ENCODE results near the gene OSBPL7.
A peak's percentile ranks its signal among the peaks of the same experiment; 100 is the strongest.

The OSBPL7 gene

GRCh38 chr17:47811709-47812108 is 9.9 kb downstream of the OSBPL7 start:
- no peak for DNase-seq (ENCODE audit: low read depth)
- TF ChIP-seq, protein P1, sequence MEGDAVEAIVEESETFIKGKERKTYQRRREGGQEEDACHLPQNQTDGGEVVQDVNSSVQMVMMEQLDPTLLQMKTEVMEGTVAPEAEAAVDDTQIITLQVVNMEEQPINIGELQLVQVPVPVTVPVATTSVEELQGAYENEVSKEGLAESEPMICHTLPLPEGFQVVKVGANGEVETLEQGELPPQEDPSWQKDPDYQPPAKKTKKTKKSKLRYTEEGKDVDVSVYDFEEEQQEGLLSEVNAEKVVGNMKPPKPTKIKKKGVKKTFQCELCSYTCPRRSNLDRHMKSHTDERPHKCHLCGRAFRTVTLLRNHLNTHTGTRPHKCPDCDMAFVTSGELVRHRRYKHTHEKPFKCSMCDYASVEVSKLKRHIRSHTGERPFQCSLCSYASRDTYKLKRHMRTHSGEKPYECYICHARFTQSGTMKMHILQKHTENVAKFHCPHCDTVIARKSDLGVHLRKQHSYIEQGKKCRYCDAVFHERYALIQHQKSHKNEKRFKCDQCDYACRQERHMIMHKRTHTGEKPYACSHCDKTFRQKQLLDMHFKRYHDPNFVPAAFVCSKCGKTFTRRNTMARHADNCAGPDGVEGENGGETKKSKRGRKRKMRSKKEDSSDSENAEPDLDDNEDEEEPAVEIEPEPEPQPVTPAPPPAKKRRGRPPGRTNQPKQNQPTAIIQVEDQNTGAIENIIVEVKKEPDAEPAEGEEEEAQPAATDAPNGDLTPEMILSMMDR (IDR thresholded peaks at IDR 0.05; ENCODE audit: control insufficient read depth, extremely low read depth, insufficient read depth) = no peak
- no peak overlapping the region for H3K4me3 ChIP-seq (ENCODE audit: low read depth, low read length)

DNA sequence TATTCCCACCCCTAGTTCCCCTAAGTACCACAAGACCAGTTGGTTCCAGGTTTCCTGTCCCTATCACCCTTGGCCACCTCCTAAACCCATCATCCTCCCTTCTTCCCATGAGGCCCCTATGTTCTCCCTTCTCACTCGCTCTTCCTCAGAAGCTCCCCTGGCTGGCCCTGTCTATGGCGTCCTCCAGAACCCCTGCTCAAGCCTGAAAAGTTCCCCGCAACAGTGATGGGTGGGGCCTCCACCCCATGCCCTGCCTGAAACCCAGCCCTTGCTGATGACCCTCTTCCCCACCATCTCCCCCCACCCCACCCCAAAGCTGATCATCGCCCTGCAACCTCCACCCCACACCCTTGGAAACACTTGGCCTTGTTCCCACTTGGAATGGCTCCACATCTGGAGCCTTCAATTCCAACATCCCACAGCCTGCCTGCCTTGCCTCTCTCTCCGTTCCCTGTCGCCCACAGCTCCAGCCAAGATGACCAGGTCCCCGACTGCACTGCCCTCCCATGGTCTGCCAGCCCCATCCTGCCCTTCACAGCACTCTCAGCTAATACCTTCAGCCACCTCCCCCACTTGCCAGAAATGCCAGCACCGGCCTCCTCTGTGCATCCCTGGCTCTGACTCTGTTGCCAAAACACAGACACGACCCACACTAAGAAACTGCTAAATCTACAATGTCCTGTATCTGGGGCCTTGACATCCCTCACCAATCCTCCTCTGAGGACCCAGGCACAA is 10.5 kb downstream of the OSBPL7 start:
- TF ChIP-seq, protein P1 (IDR thresholded peaks at IDR 0.05; ENCODE audit: control insufficient read depth, extremely low read depth, insufficient read depth) = no peak
- no peak for DNase-seq (ENCODE audit: low read depth)
- no peak overlapping the region for H3K4me3 ChIP-seq (ENCODE audit: low read depth, low read length)

DNA sequence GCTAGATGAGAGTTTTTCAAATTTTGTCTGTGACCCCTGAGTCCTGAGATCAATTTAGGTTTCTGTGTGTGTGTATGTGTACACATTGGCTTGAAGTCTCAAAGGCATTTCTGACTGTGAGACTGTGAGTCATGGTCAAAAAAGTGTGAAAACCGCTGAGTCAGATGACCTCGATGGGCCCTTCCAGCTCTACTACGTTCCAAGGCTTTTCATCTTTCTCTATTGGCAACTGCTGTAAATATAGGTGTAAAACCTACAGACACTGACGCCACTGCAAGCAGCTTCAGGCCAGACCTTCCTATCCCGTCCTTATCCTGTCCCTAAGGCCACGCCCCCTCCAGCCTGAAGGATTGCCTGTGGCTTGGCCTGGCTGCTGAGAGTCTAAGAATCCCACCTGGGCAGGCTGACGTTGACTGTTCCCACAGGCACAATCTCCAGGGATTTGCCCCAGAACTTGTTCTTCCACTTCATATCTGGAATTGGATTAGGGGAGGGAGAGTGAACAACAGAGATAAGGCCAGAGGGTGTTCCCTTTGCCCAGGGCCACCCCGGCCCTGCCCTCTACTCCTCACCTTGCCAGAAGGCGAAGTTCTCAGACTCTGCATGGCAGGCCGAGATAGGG is 11.3 kb downstream of the OSBPL7 start:
- TF ChIP-seq, protein P1 (IDR thresholded peaks at IDR 0.05; ENCODE audit: control insufficient read depth, extremely low read depth, insufficient read depth) = no peak

DNA sequence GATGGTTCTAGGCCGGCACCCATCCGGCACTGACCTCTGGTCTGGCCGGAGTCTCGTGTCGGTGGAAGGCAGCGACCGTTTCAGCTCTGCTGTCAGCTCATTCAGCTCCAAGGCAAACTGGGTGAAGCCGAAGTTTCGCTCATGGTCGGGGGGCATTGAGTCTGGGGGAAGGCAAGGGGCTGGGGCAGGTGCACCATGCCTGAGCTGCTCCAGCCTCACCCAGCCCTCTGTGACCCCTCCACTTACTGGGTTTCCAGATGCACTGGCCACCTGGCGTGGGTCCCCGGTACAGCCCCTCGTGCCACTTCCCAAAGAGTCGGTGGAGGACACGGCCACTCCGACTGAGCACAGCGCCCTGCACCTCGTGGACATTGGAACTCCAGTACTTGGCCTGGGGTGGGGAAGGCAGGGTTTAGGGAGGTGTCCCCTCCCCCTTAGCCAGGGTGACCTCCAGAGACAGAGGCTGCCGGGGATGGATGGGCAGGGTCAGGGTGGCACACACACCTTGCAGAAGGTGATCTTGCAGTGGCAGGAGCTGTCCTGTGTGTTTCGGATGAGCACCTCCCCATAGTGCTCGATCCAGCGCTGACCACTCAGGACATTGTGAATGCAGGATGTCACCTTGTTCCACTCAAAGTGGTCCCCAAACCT is 12.6 kb downstream of the OSBPL7 start:
- H3K4me3 ChIP-seq (ENCODE audit: low read depth, low read length) = no peak overlapping the region
- TF ChIP-seq, protein P1 (IDR thresholded peaks at IDR 0.05; ENCODE audit: control insufficient read depth, extremely low read depth, insufficient read depth) = no peak
- no peak for DNase-seq (ENCODE audit: low read depth)

More for the DNA sequence above, 11.3 kb downstream of the OSBPL7 start:
- peak; percentile 64 for DNase-seq (ENCODE audit: low read depth)
- no peak overlapping the region for H3K4me3 ChIP-seq (ENCODE audit: low read depth, low read length)

- DNase-seq (ENCODE audit: low read depth) = no peak
- TF ChIP-seq, protein P1 (IDR thresholded peaks at IDR 0.05; ENCODE audit: control insufficient read depth, extremely low read depth, insufficient read depth) = no peak
- no peak overlapping the region for H3K4me3 ChIP-seq (ENCODE audit: low read depth, low read length)
These were observed 13.4 kb downstream of the OSBPL7 start for GRCh38 chr17:47808036-47808829.

DNA sequence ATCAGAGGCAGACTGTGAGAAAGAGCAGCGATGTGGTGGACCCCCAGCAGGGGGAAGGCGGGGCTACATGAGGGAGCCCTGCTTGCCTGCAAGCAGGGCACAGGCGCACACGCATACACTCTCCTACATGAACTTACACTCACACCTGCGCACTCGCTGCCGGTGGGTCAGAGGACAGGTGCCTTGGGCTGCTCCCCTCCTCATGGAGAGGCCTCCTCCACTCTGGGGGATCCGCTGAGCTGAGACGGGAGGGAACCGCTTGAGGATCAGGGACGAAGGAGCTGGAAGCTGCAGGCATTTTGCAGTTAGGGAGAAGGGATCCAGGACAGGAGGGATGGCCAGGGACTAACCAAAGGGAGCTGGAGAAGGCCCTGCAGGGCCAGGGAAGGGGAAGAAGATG is 14.2 kb downstream of the OSBPL7 start:
- DNase-seq (ENCODE audit: low read depth) = no peak
- no peak overlapping the region for H3K4me3 ChIP-seq (ENCODE audit: low read depth, low read length)
- TF ChIP-seq, protein P1 (IDR thresholded peaks at IDR 0.05; ENCODE audit: control insufficient read depth, extremely low read depth, insufficient read depth) = no peak
